NCI-H2196 (cell line): Measurements from ENCODE around the gene PIEZO2.
"Not testable (repeated sequence)": the region's sequence is repeated elsewhere in the genome, so short reads cannot be mapped to it uniquely, and the experiment has no call there.

Source experiments
- DNase-seq: peaks from one replicate; lab custom pipeline; 2025; ENCODE audit not compliant: unreplicated experiment; lab: John Stamatoyannopoulos, UW

The PIEZO2 gene

DNA sequence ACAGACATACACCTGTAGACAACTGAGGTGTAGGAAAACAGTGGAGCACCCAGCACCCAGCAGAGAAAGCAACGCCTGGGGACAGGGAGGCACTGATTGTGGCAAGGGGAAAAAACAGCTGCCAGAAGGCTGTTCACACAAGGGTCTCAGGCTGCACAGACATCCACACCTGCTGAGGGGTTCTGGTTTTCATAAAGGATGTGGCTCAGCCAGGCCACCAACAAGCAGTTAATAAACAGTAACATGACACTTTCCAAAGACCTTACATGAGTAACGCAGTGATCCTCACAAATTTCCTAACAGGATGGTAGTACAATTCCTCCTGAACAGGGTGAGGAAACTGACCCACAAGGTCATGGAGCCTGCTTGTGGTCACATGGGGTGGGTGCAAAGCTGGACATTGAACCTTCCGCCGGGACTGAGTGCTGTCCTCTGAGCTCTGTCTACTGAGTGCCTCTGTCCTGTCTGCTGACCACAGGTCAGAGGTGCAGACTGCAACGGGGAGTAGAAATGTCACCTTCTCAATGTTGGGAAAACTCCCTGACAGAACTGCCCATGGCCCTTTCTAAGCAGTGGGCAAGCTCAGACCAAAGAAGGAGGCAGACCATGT lies 506.3 kb downstream of the PIEZO2 start:
- not testable (repeated sequence) for DNase-seq

DNA sequence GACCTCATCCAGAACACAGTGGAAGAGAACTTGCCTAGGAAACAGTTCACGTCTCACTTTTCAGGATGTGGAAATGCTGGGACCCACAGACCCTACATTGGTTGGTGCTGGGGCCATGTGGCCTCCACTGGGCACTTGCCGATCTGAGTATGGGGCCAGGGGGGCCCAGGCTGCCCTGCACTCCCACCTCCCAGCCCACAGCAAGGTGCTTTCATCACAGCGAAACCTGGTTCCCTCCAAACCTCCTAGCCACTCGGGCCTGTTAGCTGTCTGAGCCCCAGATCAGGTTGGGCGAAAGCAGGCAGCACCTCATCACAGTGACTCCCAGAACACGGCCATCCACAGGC lies 510.9 kb downstream of the PIEZO2 start:
- DNase-seq = not testable (repeated sequence)

DNA sequence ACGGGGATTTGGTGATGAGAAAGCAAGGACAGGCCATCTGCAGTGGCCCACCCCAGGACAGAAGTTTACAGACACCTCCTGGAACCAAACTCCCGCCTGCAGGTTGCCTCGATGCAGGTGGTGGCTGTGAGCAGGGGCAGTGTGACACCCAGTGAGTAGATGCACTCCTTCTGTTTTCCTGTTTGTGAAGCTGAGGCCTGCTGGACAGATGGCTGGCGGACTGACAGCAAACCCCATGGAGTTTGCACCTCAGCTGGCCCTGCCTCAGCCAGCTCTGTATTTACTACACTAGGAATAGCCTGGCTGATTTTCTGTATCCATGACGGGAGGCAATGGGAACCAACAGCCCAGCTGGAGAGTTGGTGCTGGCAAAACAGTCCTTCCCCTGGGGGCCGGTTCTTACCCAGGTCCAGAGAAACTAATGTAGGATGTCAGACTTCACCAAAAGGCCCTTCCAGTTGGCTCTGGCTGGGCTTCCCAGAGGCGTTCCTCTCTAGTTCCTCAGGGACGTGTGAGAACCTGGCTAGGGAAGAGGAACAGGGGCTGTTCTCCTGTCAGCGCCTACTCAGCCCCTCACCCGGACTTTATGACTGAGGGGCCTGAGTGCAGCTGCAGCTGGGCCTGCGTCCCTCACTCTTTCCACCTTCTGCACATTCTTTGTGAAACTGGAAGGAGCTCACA lies 511.4 kb downstream of the PIEZO2 start:
- not testable (repeated sequence) for DNase-seq

- not testable (repeated sequence) for DNase-seq
Measured at GRCh38 chr18:10629076-10629475, 520.3 kb downstream of the PIEZO2 start.

- not testable (repeated sequence) for DNase-seq
Measured at GRCh38 chr18:10626606-10627213, 522.7 kb downstream of the PIEZO2 start.

DNA sequence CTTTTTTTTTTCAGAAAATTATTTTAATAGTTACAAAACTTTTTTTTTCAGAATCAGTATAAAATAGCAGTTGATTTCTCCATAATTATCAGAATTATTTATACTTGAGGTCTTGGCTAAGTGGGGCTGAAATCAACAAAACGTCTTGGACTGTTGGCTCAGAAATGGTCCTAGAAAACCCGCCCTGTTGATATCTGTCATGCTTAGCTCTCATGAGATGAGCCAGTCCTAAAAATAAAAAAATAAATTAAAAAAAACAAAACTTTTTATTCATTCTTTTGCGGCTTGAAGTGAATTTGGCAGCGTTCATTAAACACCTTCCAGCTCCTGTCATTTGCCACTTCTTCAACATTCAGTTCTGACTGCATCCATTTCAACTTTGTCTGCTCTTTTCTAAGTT lies 525.8 kb downstream of the PIEZO2 start:
- DNase-seq = not testable (repeated sequence)

GRCh38 chr18:10622982-10623381 lies 526.4 kb downstream of the PIEZO2 start:
- not testable (repeated sequence) for DNase-seq

GRCh38 chr18:10620670-10621329 lies 528.6 kb downstream of the PIEZO2 start:
- peak; percentile 43 for DNase-seq
